Measurements from ENCODE around the gene TRAPPC6A.

DNA sequence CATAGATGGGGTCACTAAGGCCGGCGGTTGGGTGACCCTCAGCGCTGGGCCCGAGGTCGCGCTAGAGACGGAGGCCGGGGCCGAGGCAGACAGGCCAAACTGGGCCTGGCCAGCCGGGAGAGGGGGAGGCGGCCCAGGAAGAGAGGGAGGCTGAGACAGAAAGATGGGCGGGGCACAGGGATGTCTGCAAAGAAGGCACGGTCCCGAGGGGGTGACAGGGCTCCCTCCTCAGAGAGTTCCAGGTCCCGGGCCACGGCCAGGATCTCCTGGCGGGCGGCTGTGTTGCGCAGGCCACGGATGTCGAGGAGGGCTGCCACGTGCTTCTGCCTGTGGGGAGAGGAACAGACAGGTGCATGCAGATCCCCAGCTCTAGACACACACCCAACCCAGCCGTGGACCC is 35.0 kb upstream of the TRAPPC6A start:
- TF ChIP-seq, protein P1, sequence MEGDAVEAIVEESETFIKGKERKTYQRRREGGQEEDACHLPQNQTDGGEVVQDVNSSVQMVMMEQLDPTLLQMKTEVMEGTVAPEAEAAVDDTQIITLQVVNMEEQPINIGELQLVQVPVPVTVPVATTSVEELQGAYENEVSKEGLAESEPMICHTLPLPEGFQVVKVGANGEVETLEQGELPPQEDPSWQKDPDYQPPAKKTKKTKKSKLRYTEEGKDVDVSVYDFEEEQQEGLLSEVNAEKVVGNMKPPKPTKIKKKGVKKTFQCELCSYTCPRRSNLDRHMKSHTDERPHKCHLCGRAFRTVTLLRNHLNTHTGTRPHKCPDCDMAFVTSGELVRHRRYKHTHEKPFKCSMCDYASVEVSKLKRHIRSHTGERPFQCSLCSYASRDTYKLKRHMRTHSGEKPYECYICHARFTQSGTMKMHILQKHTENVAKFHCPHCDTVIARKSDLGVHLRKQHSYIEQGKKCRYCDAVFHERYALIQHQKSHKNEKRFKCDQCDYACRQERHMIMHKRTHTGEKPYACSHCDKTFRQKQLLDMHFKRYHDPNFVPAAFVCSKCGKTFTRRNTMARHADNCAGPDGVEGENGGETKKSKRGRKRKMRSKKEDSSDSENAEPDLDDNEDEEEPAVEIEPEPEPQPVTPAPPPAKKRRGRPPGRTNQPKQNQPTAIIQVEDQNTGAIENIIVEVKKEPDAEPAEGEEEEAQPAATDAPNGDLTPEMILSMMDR (conservative IDR thresholded peaks at IDR 0.05; ENCODE audit: low read depth in 2 of 2) = no peak
- TF ChIP-seq POLR2AphosphoS5 (IDR thresholded peaks at IDR 0.05; ENCODE audit: low read depth) (no peak), EZH2 (IDR thresholded peaks at IDR 0.05; ENCODE audit: low read depth, unreplicated experiment) (no peak), NANOG (IDR thresholded peaks at IDR 0.05; ENCODE audit: borderline replicate concordance) (no peak), ZNF331 (CRISPR knock-in tag; IDR thresholded peaks at IDR 0.05; ENCODE audit: low read depth) (no peak), CREB1 (CRISPR knock-in tag; IDR thresholded peaks at IDR 0.05; ENCODE audit: low read depth) (no peak), JUNB (IDR thresholded peaks at IDR 0.05; ENCODE audit: unreplicated experiment) (no peak), EZH2phosphoT487 (IDR thresholded peaks at IDR 0.05; ENCODE audit: unreplicated experiment) (no peak), STAT1 (IDR thresholded peaks at IDR 0.05; ENCODE audit: unreplicated experiment) (no peak), ZNF114 (CRISPR knock-in tag; IDR thresholded peaks at IDR 0.05) (no peak)
- TF ChIP-seq, protein P2, sequence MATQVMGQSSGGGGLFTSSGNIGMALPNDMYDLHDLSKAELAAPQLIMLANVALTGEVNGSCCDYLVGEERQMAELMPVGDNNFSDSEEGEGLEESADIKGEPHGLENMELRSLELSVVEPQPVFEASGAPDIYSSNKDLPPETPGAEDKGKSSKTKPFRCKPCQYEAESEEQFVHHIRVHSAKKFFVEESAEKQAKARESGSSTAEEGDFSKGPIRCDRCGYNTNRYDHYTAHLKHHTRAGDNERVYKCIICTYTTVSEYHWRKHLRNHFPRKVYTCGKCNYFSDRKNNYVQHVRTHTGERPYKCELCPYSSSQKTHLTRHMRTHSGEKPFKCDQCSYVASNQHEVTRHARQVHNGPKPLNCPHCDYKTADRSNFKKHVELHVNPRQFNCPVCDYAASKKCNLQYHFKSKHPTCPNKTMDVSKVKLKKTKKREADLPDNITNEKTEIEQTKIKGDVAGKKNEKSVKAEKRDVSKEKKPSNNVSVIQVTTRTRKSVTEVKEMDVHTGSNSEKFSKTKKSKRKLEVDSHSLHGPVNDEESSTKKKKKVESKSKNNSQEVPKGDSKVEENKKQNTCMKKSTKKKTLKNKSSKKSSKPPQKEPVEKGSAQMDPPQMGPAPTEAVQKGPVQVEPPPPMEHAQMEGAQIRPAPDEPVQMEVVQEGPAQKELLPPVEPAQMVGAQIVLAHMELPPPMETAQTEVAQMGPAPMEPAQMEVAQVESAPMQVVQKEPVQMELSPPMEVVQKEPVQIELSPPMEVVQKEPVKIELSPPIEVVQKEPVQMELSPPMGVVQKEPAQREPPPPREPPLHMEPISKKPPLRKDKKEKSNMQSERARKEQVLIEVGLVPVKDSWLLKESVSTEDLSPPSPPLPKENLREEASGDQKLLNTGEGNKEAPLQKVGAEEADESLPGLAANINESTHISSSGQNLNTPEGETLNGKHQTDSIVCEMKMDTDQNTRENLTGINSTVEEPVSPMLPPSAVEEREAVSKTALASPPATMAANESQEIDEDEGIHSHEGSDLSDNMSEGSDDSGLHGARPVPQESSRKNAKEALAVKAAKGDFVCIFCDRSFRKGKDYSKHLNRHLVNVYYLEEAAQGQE (IDR thresholded peaks at IDR 0.05; ENCODE audit: unreplicated experiment) = no peak
- TF ChIP-seq, protein P3, sequence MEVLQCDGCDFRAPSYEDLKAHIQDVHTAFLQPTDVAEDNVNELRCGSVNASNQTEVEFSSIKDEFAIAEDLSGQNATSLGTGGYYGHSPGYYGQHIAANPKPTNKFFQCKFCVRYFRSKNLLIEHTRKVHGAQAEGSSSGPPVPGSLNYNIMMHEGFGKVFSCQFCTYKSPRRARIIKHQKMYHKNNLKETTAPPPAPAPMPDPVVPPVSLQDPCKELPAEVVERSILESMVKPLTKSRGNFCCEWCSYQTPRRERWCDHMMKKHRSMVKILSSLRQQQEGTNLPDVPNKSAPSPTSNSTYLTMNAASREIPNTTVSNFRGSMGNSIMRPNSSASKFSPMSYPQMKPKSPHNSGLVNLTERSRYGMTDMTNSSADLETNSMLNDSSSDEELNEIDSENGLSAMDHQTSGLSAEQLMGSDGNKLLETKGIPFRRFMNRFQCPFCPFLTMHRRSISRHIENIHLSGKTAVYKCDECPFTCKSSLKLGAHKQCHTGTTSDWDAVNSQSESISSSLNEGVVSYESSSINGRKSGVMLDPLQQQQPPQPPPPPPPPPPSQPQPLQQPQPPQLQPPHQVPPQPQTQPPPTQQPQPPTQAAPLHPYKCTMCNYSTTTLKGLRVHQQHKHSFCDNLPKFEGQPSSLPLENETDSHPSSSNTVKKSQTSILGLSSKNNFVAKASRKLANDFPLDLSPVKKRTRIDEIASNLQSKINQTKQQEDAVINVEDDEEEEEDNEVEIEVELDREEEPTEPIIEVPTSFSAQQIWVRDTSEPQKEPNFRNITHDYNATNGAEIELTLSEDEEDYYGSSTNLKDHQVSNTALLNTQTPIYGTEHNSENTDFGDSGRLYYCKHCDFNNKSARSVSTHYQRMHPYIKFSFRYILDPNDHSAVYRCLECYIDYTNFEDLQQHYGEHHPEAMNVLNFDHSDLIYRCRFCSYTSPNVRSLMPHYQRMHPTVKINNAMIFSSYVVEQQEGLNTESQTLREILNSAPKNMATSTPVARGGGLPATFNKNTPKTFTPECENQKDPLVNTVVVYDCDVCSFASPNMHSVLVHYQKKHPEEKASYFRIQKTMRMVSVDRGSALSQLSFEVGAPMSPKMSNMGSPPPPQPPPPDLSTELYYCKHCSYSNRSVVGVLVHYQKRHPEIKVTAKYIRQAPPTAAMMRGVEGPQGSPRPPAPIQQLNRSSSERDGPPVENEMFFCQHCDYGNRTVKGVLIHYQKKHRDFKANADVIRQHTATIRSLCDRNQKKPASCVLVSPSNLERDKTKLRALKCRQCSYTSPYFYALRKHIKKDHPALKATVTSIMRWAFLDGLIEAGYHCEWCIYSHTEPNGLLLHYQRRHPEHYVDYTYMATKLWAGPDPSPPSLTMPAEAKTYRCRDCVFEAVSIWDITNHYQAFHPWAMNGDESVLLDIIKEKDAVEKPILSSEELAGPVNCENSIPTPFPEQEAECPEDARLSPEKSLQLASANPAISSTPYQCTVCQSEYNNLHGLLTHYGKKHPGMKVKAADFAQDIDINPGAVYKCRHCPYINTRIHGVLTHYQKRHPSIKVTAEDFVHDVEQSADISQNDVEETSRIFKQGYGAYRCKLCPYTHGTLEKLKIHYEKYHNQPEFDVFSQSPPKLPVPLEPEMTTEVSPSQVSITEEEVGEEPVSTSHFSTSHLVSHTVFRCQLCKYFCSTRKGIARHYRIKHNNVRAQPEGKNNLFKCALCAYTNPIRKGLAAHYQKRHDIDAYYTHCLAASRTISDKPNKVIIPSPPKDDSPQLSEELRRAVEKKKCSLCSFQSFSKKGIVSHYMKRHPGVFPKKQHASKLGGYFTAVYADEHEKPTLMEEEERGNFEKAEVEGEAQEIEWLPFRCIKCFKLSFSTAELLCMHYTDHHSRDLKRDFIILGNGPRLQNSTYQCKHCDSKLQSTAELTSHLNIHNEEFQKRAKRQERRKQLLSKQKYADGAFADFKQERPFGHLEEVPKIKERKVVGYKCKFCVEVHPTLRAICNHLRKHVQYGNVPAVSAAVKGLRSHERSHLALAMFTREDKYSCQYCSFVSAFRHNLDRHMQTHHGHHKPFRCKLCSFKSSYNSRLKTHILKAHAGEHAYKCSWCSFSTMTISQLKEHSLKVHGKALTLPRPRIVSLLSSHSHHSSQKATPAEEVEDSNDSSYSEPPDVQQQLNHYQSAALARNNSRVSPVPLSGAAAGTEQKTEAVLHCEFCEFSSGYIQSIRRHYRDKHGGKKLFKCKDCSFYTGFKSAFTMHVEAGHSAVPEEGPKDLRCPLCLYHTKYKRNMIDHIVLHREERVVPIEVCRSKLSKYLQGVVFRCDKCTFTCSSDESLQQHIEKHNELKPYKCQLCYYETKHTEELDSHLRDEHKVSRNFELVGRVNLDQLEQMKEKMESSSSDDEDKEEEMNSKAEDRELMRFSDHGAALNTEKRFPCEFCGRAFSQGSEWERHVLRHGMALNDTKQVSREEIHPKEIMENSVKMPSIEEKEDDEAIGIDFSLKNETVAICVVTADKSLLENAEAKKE (CRISPR knock-in tag; IDR thresholded peaks at IDR 0.05) = no peak
- TF ChIP-seq, protein P4, sequence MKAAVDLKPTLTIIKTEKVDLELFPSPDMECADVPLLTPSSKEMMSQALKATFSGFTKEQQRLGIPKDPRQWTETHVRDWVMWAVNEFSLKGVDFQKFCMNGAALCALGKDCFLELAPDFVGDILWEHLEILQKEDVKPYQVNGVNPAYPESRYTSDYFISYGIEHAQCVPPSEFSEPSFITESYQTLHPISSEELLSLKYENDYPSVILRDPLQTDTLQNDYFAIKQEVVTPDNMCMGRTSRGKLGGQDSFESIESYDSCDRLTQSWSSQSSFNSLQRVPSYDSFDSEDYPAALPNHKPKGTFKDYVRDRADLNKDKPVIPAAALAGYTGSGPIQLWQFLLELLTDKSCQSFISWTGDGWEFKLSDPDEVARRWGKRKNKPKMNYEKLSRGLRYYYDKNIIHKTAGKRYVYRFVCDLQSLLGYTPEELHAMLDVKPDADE (IDR thresholded peaks at IDR 0.05) = no peak
